GM06990 (cell line): ENCODE data around the gene ANGEL2.
A peak's percentile ranks its signal among the peaks of the same experiment; 100 is the strongest.

Source experiments
- DNase-seq: peaks from one replicate; pipeline ENCODE4 v3.0.0-alpha.2; 2011; ENCODE audit not compliant: insufficient read length; ENCODE audit errors: extremely low read depth
- H3K27me3 ChIP-seq: replicated peaks from 2 replicates; pipeline ENCODE4 v1.6.0; 2011; ENCODE audit warnings: low read length; ENCODE audit not compliant: control insufficient read depth, insufficient read depth
- H3K36me3 ChIP-seq: 2 replicates; pipeline ENCODE4 v1.5.1; 2011; ENCODE audit warnings: low read length; ENCODE audit not compliant: control insufficient read depth, insufficient read depth
- H3K4me3 ChIP-seq: replicated peaks from 2 replicates; pipeline ENCODE4 v1.5.1; 2011; ENCODE audit warnings: low read depth, mild to moderate bottlenecking, control low read depth, low read length
- CTCF ChIP-seq: IDR thresholded peaks from 2 replicates; pipeline ENCODE4 v1.5.1; 2011; ENCODE audit warnings: low read length, control low read depth, mild to moderate bottlenecking, inconsistent platforms; ENCODE audit not compliant: insufficient read depth, poor library complexity, severe bottlenecking

ANGEL2 gene

GRCh38 chr1:212986551-212986950, 29.1 kb downstream of the ANGEL2 start:
- DNase-seq, result no peak
- peaks cover 2% of the 10 kb centered on the region for H3K36me3 ChIP-seq
- H3K27me3 ChIP-seq, result no peaks in the 10 kb centered on the region
- TF ChIP-seq CTCF, result no peak
- no peak overlapping the region for H3K4me3 ChIP-seq

GRCh38 chr1:212984522-212985291, 31.0 kb downstream of the ANGEL2 start:
- Histone ChIP-seq H3K36me3 (peaks cover 2% of the 10 kb centered on the region), H3K27me3 (no peaks in the 10 kb centered on the region), H3K4me3 (no peak overlapping the region)
- DNase-seq, result no peak
- TF ChIP-seq CTCF, result no peak

- peaks cover 5% of the 10 kb centered on the region for H3K36me3 ChIP-seq
- no peak for DNase-seq
- TF ChIP-seq CTCF, result no peak
- H3K27me3 ChIP-seq, result no peaks in the 10 kb centered on the region
- no peak overlapping the region for H3K4me3 ChIP-seq
These were observed 32.2 kb downstream of the ANGEL2 start for GRCh38 chr1:212983482-212983881.

GRCh38 chr1:212982430-212983152, 33.1 kb downstream of the ANGEL2 start:
- Histone ChIP-seq H3K27me3 (no peaks in the 10 kb centered on the region), H3K36me3 (peaks cover 5% of the 10 kb centered on the region), H3K4me3 (no peak overlapping the region)
- no peak for TF ChIP-seq CTCF
- DNase-seq, result no peak

GRCh38 chr1:212981571-212982328, 33.9 kb downstream of the ANGEL2 start:
- no peak for TF ChIP-seq CTCF
- H3K27me3 ChIP-seq, result no peaks in the 10 kb centered on the region
- no peak overlapping the region for H3K4me3 ChIP-seq
- DNase-seq, result peak; percentile 53
- H3K36me3 ChIP-seq, result peaks cover 6% of the 10 kb centered on the region
